GM18907 (cell line): ENCODE measurements around the gene DEK.
A peak's percentile ranks its signal among the peaks of the same experiment; 100 is the strongest.
"Not testable (repeated sequence)": the region's sequence is repeated elsewhere in the genome, so short reads cannot be mapped to it uniquely, and the experiment has no call there.

Experiments used
- ATAC-seq: cut with Tn5 transposase; IDR thresholded peaks from one replicate; pipeline ENCODE4 v1.9.1; 2021; ENCODE audit warnings: mild to moderate bottlenecking, moderate library complexity; ENCODE audit not compliant: unreplicated experiment

DEK gene

GRCh38 chr6:18207949-18208348 is 56.4 kb downstream of the DEK start:
- no peak for ATAC-seq

GRCh38 chr6:18207438-18207837 is 56.9 kb downstream of the DEK start:
- no peak for ATAC-seq

GRCh38 chr6:18206591-18206990 is 57.7 kb downstream of the DEK start:
- no peak for ATAC-seq

- ATAC-seq: no peak
Observed at GRCh38 chr6:18204691-18205090, 59.6 kb downstream of the DEK start.

GRCh38 chr6:18203786-18204185 is 60.5 kb downstream of the DEK start:
- ATAC-seq: no peak

GRCh38 chr6:18192026-18192425 is 72.3 kb downstream of the DEK start:
- ATAC-seq: no peak

GRCh38 chr6:18189196-18189595 is 75.1 kb downstream of the DEK start:
- no peak for ATAC-seq

- ATAC-seq: no peak
Observed at GRCh38 chr6:18187701-18188100, 76.6 kb downstream of the DEK start.

GRCh38 chr6:18186540-18187250 is 77.6 kb downstream of the DEK start:
- ATAC-seq: peak; percentile 26

GRCh38 chr6:18186033-18186432 is 78.3 kb downstream of the DEK start:
- ATAC-seq: peak; percentile 71

GRCh38 chr6:18185624-18186023 is 78.7 kb downstream of the DEK start:
- ATAC-seq: no peak

- no peak for ATAC-seq
Observed at GRCh38 chr6:18183766-18184165, 80.6 kb downstream of the DEK start.

GRCh38 chr6:18182568-18182967 is 81.8 kb downstream of the DEK start:
- no peak for ATAC-seq

- no peak for ATAC-seq
Observed at GRCh38 chr6:18179770-18180356, 84.5 kb downstream of the DEK start.

GRCh38 chr6:18178960-18179615 is 85.2 kb downstream of the DEK start:
- no peak for ATAC-seq

GRCh38 chr6:18177286-18177965 is 86.9 kb downstream of the DEK start:
- no peak for ATAC-seq

- ATAC-seq: not testable (repeated sequence)
Observed at GRCh38 chr6:18176198-18176597, 88.1 kb downstream of the DEK start.
